GM12878 (cell line): ENCODE measurements around the gene ERCC3. TPM values are rescaled to one million over a fixed set of nuclear protein-coding genes. Genes with fewer than 3 reads are reported as not detected.

Source experiments
- ATAC-seq: fragments of 200-7000 bp; cut with Tn5 transposase; 3 replicates; pipeline ENCODE4 v1.9.1; 2020; ENCODE audit warnings: mild to moderate bottlenecking, moderate library complexity
- BruUV-seq: library from RNA; stranded (reverse); fragments of 400-500 nt; replicated peaks from 2 replicates; lab custom pipeline; 2021; lab: Mats Ljungman, UMichigan
- CTCF ChIA-PET: fragments of 300-600 bp; sonication (Branson Sonifier 250); formaldehyde crosslinking; extraction: SDS; loops from one replicate; lab custom pipeline; 2021; ENCODE audit warnings: inconsistent platforms; lab: Yijun Ruan, JAX
- POLR2A ChIA-PET: fragments of 350-600 bp; formaldehyde crosslinking; extraction: SDS; loops from one replicate; lab custom pipeline; 2021; ENCODE audit warnings: inconsistent platforms; lab: Charles Lee
- RAD21 ChIA-PET: fragments of 300-600 bp; sonication (Branson Sonifier 250); formaldehyde crosslinking; loops from one replicate; lab custom pipeline; 2023; ENCODE audit warnings: antibody characterized with exemption; ENCODE audit not compliant: unreplicated experiment; lab: Charles Lee
- SMC1A ChIA-PET: fragments of 300-600 bp; sonication (Branson Sonifier 250); formaldehyde crosslinking; loops from one replicate; lab custom pipeline; 2023; ENCODE audit not compliant: unreplicated experiment, uncharacterized antibody; lab: Charles Lee
- DNase-seq: peaks from one replicate; pipeline ENCODE4 v3.0.0-alpha.2; 2011; ENCODE audit warnings: low read depth, low spot score
- FAIRE-seq: peaks from 3 replicates; lab custom pipeline; 2011; peaks lifted over from hg19 to GRCh38; lab: Jason Lieb, UNC
- H2AFZ ChIP-seq: 2 replicates; pipeline ENCODE4 v1.6.0; 2011; ENCODE audit warnings: low read depth, low read length, control low read depth; ENCODE audit not compliant: control insufficient read depth
- H3K27ac ChIP-seq: 2 replicates; pipeline ENCODE4 v1.5.1; 2011; ENCODE audit warnings: control low read depth; ENCODE audit not compliant: control insufficient read depth, insufficient read depth
- H3K27me3 ChIP-seq, 2 experiments: replicated peaks in 1 of 2; 2 replicates each; pipeline versions ENCODE4 v1.6.0 to v1.6.1; 2011; ENCODE audit warnings: low read length in 1 of 2; ENCODE audit not compliant: control insufficient read depth in 2 of 2, insufficient read depth in 2 of 2
- H3K36me3 ChIP-seq, 2 experiments: 2 replicates each; pipeline ENCODE4 v1.5.1; 2011; ENCODE audit warnings: low read length in 1 of 2; ENCODE audit not compliant: control insufficient read depth in 2 of 2, insufficient read depth in 2 of 2
- H3K4me1 ChIP-seq: 2 replicates; pipeline ENCODE4 v1.6.1; 2011; ENCODE audit warnings: mild to moderate bottlenecking, low read length, moderate library complexity, mixed read lengths; ENCODE audit not compliant: control insufficient read depth, insufficient read depth
- H3K4me2 ChIP-seq: 2 replicates; pipeline ENCODE4 v1.6.0; 2011; ENCODE audit warnings: control low read depth; ENCODE audit not compliant: control insufficient read depth, insufficient read depth
- H3K4me3 ChIP-seq: fragments of 200-600 bp; sonication (generic); 2 replicates; pipeline ENCODE4 v1.5.1; 2016
- H3K79me2 ChIP-seq: 2 replicates; pipeline ENCODE4 v1.6.0; 2011; ENCODE audit warnings: low read length; ENCODE audit not compliant: control insufficient read depth, insufficient read depth
- H3K9ac ChIP-seq: 2 replicates; pipeline ENCODE4 v1.8.0; 2011; ENCODE audit warnings: low read length, control low read depth, mixed read lengths; ENCODE audit not compliant: control insufficient read depth, insufficient read depth
- H3K9me3 ChIP-seq: replicated peaks from 3 replicates; pipeline ENCODE4 v1.5.1; 2011; ENCODE audit warnings: mild to moderate bottlenecking, low read length; ENCODE audit not compliant: control insufficient read depth, insufficient read depth
- H4K20me1 ChIP-seq: 2 replicates; pipeline ENCODE4 v1.6.0; 2011; ENCODE audit not compliant: control insufficient read depth, insufficient read depth
- ASH2L ChIP-seq: fragments of 300-600, 200-600 bp; sonication (generic); IDR thresholded peaks from 2 replicates; pipeline ENCODE4 v1.6.1; 2017; ENCODE audit warnings: low read depth, mild to moderate bottlenecking, borderline replicate concordance
- CBX5 ChIP-seq: sonication (generic); IDR thresholded peaks from 2 replicates; pipeline ENCODE4 v1.6.1; 2016; ENCODE audit warnings: low read depth, moderate library complexity, mild to moderate bottlenecking, inconsistent platforms
- CHD1 ChIP-seq: IDR thresholded peaks from 2 replicates; pipeline ENCODE4 v1.6.1; 2012; ENCODE audit warnings: low read depth, low read length, improper control_type of control experiment
- CTCF ChIP-seq, 3 experiments: IDR thresholded peaks in 2 of 3; conservative IDR thresholded peaks in 1 of 3; 2 replicates each; pipeline ENCODE4 v1.5.1; 2011; ENCODE audit warnings: low read depth in 3 of 3, low read length in 3 of 3, mild to moderate bottlenecking in 3 of 3, control low read depth in 2 of 3, moderate library complexity in 2 of 3, inconsistent platforms in 1 of 3, mixed read lengths in 1 of 3; ENCODE audit not compliant: control insufficient read depth in 2 of 3, insufficient read depth in 1 of 3; ENCODE audit errors: extremely low read depth in 1 of 3
- FOS ChIP-seq: IDR thresholded peaks from 3 replicates; pipeline ENCODE4 v1.6.1; 2011; ENCODE audit warnings: borderline replicate concordance; ENCODE audit not compliant: insufficient read length; ENCODE audit errors: extremely low read depth
- NBN ChIP-seq: fragments of 450-650 bp; IDR thresholded peaks from 2 replicates; pipeline ENCODE4 v1.6.1; 2016
- RAD21 ChIP-seq: IDR thresholded peaks from 2 replicates; pipeline ENCODE4 v1.6.1; 2011; ENCODE audit warnings: mild to moderate bottlenecking, low read depth, low read length, moderate library complexity; ENCODE audit not compliant: insufficient read depth
- RB1 ChIP-seq: fragments of 450-650 bp; formaldehyde crosslinking; IDR thresholded peaks from 2 replicates; pipeline ENCODE4 v1.6.1; 2017; ENCODE audit warnings: mild to moderate bottlenecking, borderline replicate concordance
- SPI1 ChIP-seq: IDR thresholded peaks from 2 replicates; pipeline ENCODE4 v1.6.1; 2011; ENCODE audit warnings: low read depth, mild to moderate bottlenecking, low read length, moderate library complexity, borderline replicate concordance; ENCODE audit not compliant: insufficient read depth
- ZNF24 ChIP-seq: fragments of 450-650 bp; IDR thresholded peaks from 2 replicates; pipeline ENCODE4 v1.6.1; 2017; ENCODE audit warnings: antibody characterized with exemption, mild to moderate bottlenecking
- WGBS: methylation state at CpG from one replicate; pipeline ENCODE4 v1.1.6; 2016; ENCODE audit warnings: low lambda C conversion rate; ENCODE audit not compliant: insufficient replicate concordance, insufficient coverage; ENCODE audit errors: missing lambda C conversion rate; 5-methylcytosine and 5-hydroxymethylcytosine counted together
- in situ Hi-C: fragments of 300-500 bp; cut with MboI; formaldehyde crosslinking; loops from 9 replicates; pipeline ENCODE4 v1.14.3; 2018; ENCODE audit warnings: mixed read lengths
- intact Hi-C: fragments of 100-400 bp; cut with micrococcal nuclease; formaldehyde crosslinking; loops from one replicate; pipeline ENCODE4 v1.14.2; 2022; ENCODE audit not compliant: unreplicated experiment
- polyA plus RNA-seq, 11 experiments: library from polyadenylated mRNA; depleted of rRNA in 4 of 11; unstranded in 6 of 11; stranded (reverse) in 5 of 11; fragments of >200 nt; fragmentation: Nextera tagmentation in 4 of 11; fragmentation: Illumina TruSeq in 1 of 11; extraction: Ambion mirVana in 4 of 11; extraction: Trizol in 1 of 11; gene quantifications; 1 replicate in 1 of 11; 2 replicates in 10 of 11; pipeline versions ENCODE4 v1.2.1 to v1.2.3, GENCODE V29; 2011 to 2016; ENCODE audit warnings: inconsistent platforms in 2 of 11, missing spikeins in 2 of 11, low read depth in 1 of 11
- total RNA-seq, 4 experiments: library from RNA; depleted of rRNA in 3 of 4; stranded (reverse); fragments of >200 nt in 3 of 4; fragmentation: Illumina TruSeq in 1 of 4; extraction: Trizol in 1 of 4; gene quantifications; 2 replicates each; pipeline versions ENCODE4 v1.2.1 to v1.2.3, GENCODE V29; 2013 to 2021

ERCC3 gene
- total and polyA plus RNA-seq, 10 of the 15 experiments (the other 5 are each of a cell fraction or from before 2014, with no cell fraction given): 17.1 to 64.8 (median 42.8) TPM

- H3K79me2 ChIP-seq: no peaks in the 10 kb centered on the region; the same call in 1 of the 2 replicates
- no peaks in the 10 kb centered on the region for H3K27me3 ChIP-seq
- no peak for DNase-seq
- ChIA-PET SMC1A (interaction anchor here (1.3 kb wide), 1 partner anchor 204 kb away, joined by 3 read pairs; no protein-coding TSS in a partner anchor), POLR2A (no interaction called here), RAD21 (no interaction called here), CTCF (no interaction called here)
- no peaks in the 10 kb centered on the region for H3K9me3 ChIP-seq
- in situ Hi-C loops: no loop called here
- FAIRE-seq: no peak
- ATAC-seq: no peak
- no TSS peak for BruUV-seq
- H3K9ac ChIP-seq: no peak overlapping the region
- WGBS: 98% methylated on average over 3 of the region's 3 CpGs
- no peak overlapping the region for H3K4me3 ChIP-seq
- no peak overlapping the region for H2AFZ ChIP-seq
- H3K4me1 ChIP-seq: peaks cover 6% of the 10 kb centered on the region; the same call in 1 of the 2 replicates
- H3K4me2 ChIP-seq: no peak overlapping the region
- H3K36me3 ChIP-seq: peaks cover 27 to 35% of the 10 kb centered on the region in 2 experiments
- H3K27ac ChIP-seq: no peak overlapping the region
- intact Hi-C loops: no loop called here
- no peaks in the 10 kb centered on the region; the same call in 1 of the 2 replicates for H4K20me1 ChIP-seq
- TF ChIP-seq CHD1: no peak
- TF ChIP-seq ZNF24: no peak
- TF ChIP-seq RAD21: no peak
- no peak for TF ChIP-seq RB1
- no peak for TF ChIP-seq NBN
Measured at GRCh38 chr2:127275356-127275755, 18.6 kb downstream of the ERCC3 start.

- in situ Hi-C loops: no loop called here
- H3K9me3 ChIP-seq: no peaks in the 10 kb centered on the region
- FAIRE-seq: no peak
Measured at GRCh38 chr2:127270663-127271062, 23.3 kb downstream of the ERCC3 start.

More at GRCh38 chr2:127270663-127271062, 23.3 kb downstream of the ERCC3 start:
- TF ChIP-seq FOS (no peak), CBX5 (no peak), ASH2L (no peak), CTCF (IDR thresholded peaks at IDR 0.05 in 2 of 3, conservative IDR thresholded peaks at IDR 0.05 in 1 of 3; ENCODE audit: control insufficient read depth in 2 of 3, extremely low read depth in 1 of 3, insufficient read depth in 1 of 3, low read depth in 3 of 3, low read length in 3 of 3) (peak in 2 of 3 experiments; percentile 23 to 32; a peak in 2 of 6 replicates), SPI1 (no peak)
- Histone ChIP-seq H3K36me3 (peaks cover 19 to 25% of the 10 kb centered on the region in 2 experiments), H3K27ac (no peak overlapping the region), H4K20me1 (no peaks in the 10 kb centered on the region), H3K27me3 (no peaks in the 10 kb centered on the region), H3K79me2 (no peaks in the 10 kb centered on the region), H2AFZ (no peak overlapping the region), H3K4me2 (no peak overlapping the region), H3K9ac (no peak overlapping the region), H3K4me1 (no peaks in the 10 kb centered on the region), H3K4me3 (no peak overlapping the region)
- ATAC-seq (peak; percentile 58), DNase-seq (no peak)
- ChIA-PET CTCF (interaction anchor here (0.6 to 1.0 kb wide), 3 partner anchors 56 to 1030 kb away, joined by 3 to 4 read pairs (median 3); no protein-coding TSS in a partner anchor), POLR2A (no interaction called here), RAD21 (no interaction called here), SMC1A (no interaction called here)
- WGBS: 100% methylated on average over 5 of the region's 5 CpGs
- intact Hi-C loops: no loop called here
- no TSS peak for BruUV-seq
